Endothelial cell of umbilical vein (primary cell): ENCODE measurements around the gene LAMC1. TPM values are rescaled to one million over a fixed set of nuclear protein-coding genes. Genes with fewer than 3 reads are reported as not detected.

ENCODE experiments used
- BruUV-seq: library from RNA; stranded (reverse); fragments of 400-500 nt; replicated peaks from 2 replicates; lab custom pipeline; 2021; lab: Mats Ljungman, UMichigan
- CTCF ChIA-PET: fragments of 300-600, 350-600 bp; sonication (Branson Sonifier 250); formaldehyde crosslinking; loops from one replicate; lab custom pipeline; 2021; ENCODE audit warnings: antibody characterized with exemption, inconsistent platforms; lab: Charles Lee
- POLR2A ChIA-PET: fragments of 300-600, 350-600 bp; sonication (Branson Sonifier 250); formaldehyde crosslinking; loops from one replicate; lab custom pipeline; 2021; ENCODE audit warnings: antibody characterized with exemption, inconsistent platforms; lab: Charles Lee
- DNase-seq: peaks from one replicate; pipeline ENCODE4 v3.0.0-alpha.2; 2011; ENCODE audit warnings: low read depth, low spot score
- FAIRE-seq: peaks from 2 replicates; lab custom pipeline; 2011; peaks lifted over from hg19 to GRCh38; lab: Jason Lieb, UNC
- H2AFZ ChIP-seq: 2 replicates; pipeline ENCODE4 v1.6.0; 2012; ENCODE audit warnings: low read depth, low read length, control low read depth, inconsistent platforms
- H3K27ac ChIP-seq: 2 replicates; pipeline ENCODE4 v1.5.1; 2011; ENCODE audit warnings: low read depth, mild to moderate bottlenecking, control low read depth, low read length, moderate library complexity; ENCODE audit not compliant: insufficient read depth
- H3K27me3 ChIP-seq, 2 experiments: 2 replicates each; pipeline versions ENCODE4 v1.6.0 to v1.6.1; 2011; ENCODE audit warnings: low read length in 2 of 2, mixed read lengths in 1 of 2; ENCODE audit not compliant: control insufficient read depth in 2 of 2, insufficient read depth in 2 of 2
- H3K36me3 ChIP-seq, 2 experiments: 2 replicates in 1 of 2; 3 replicates in 1 of 2; pipeline ENCODE4 v1.5.1; 2011; ENCODE audit warnings: low read length in 2 of 2, mild to moderate bottlenecking in 1 of 2, moderate library complexity in 1 of 2; ENCODE audit not compliant: control insufficient read depth in 2 of 2, insufficient read depth in 2 of 2; ENCODE audit errors: extremely low read depth in 1 of 2
- H3K4me1 ChIP-seq: 3 replicates; pipeline ENCODE4 v1.5.1; 2011; ENCODE audit warnings: mild to moderate bottlenecking, low read length; ENCODE audit not compliant: control insufficient read depth, insufficient read depth; ENCODE audit errors: extremely low read depth
- H3K4me2 ChIP-seq: 2 replicates; pipeline ENCODE4 v1.6.1; 2011; ENCODE audit warnings: low read length, control low read depth, mixed read lengths; ENCODE audit not compliant: insufficient read depth
- H3K4me3 ChIP-seq, 3 experiments: fragments of 200-600 bp in 1 of 3; sonication (generic), shearing (Covaris generic) in 1 of 3; replicated peaks in 1 of 3; 2 replicates each; pipeline ENCODE4 v1.5.1; 2011 to 2016; ENCODE audit warnings: control low read depth in 3 of 3, low read length in 3 of 3, mild to moderate bottlenecking in 2 of 3, inconsistent platforms in 1 of 3, low read depth in 1 of 3, moderate library complexity in 1 of 3; ENCODE audit not compliant: insufficient read depth in 1 of 3
- H3K79me2 ChIP-seq: 2 replicates; pipeline ENCODE4 v1.6.0; 2012; ENCODE audit warnings: low read length, inconsistent platforms; ENCODE audit not compliant: control insufficient read depth, insufficient read depth
- H3K9ac ChIP-seq: replicated peaks from 2 replicates; pipeline ENCODE3; 2011; ENCODE audit warnings: low read length, control low read depth; ENCODE audit not compliant: insufficient read depth; ENCODE audit errors: extremely low read depth
- H3K9me1 ChIP-seq: replicated peaks from 3 replicates; pipeline ENCODE4 v1.6.0; 2011; ENCODE audit warnings: mild to moderate bottlenecking, low read length; ENCODE audit not compliant: control insufficient read depth, insufficient read depth; ENCODE audit errors: extremely low read depth
- H3K9me3 ChIP-seq: replicated peaks from 2 replicates; pipeline ENCODE4 v1.5.1; 2012; ENCODE audit warnings: low read length, inconsistent platforms; ENCODE audit not compliant: control insufficient read depth, insufficient read depth
- H4K20me1 ChIP-seq: replicated peaks from 2 replicates; pipeline ENCODE3; 2011; ENCODE audit warnings: mild to moderate bottlenecking, low read length; ENCODE audit not compliant: control insufficient read depth, insufficient read depth; ENCODE audit errors: extremely low read depth
- CTCF ChIP-seq, 2 donors: IDR thresholded peaks; 1 replicate in 1 of 2; 2 replicates in 1 of 2; pipeline ENCODE4 v1.5.1; 2011; ENCODE audit warnings: low read length in 2 of 2, mild to moderate bottlenecking in 2 of 2, moderate library complexity in 2 of 2, control low read depth in 1 of 2, inconsistent platforms in 1 of 2, low read depth in 1 of 2; ENCODE audit not compliant: insufficient read depth in 1 of 2; ENCODE audit errors: extremely low read depth in 1 of 2
- EZH2 ChIP-seq: IDR thresholded peaks from 2 replicates; pipeline ENCODE4 v1.6.1; 2012; ENCODE audit warnings: borderline replicate concordance, low read depth, mild to moderate bottlenecking, moderate library complexity, low read length, inconsistent platforms; ENCODE audit not compliant: severe bottlenecking
- FOS ChIP-seq: IDR thresholded peaks from 2 replicates; pipeline ENCODE4 v1.6.1; 2011; ENCODE audit warnings: mild to moderate bottlenecking, low read length, moderate library complexity, borderline replicate concordance; ENCODE audit not compliant: insufficient read depth
- GATA2 ChIP-seq: IDR thresholded peaks from 2 replicates; pipeline ENCODE4 v1.7.0; 2011; ENCODE audit warnings: low read depth, mild to moderate bottlenecking, moderate library complexity, mixed read lengths, low read length; ENCODE audit not compliant: insufficient read length, insufficient read depth
- JUN ChIP-seq: IDR thresholded peaks from 2 replicates; pipeline ENCODE4 v1.6.1; 2011; ENCODE audit warnings: borderline replicate concordance, low read depth; ENCODE audit not compliant: insufficient read length, insufficient read depth
- MAX ChIP-seq: IDR thresholded peaks from 2 replicates; pipeline ENCODE4 v1.6.1; 2011; ENCODE audit not compliant: insufficient read depth, insufficient read length
- MYC ChIP-seq: IDR thresholded peaks from one replicate; pipeline ENCODE4 v1.6.1; 2011; ENCODE audit warnings: mild to moderate bottlenecking, low read depth, low read length
- POLR2A ChIP-seq: IDR thresholded peaks from 2 replicates; pipeline ENCODE4 v1.6.1; 2012; ENCODE audit warnings: low read depth, mild to moderate bottlenecking, control low read depth, low read length
- POLR2AphosphoS5 ChIP-seq: IDR thresholded peaks from 2 replicates; pipeline ENCODE4 v1.6.1; 2012; ENCODE audit warnings: low read depth, mild to moderate bottlenecking, control low read depth, low read length, moderate library complexity; ENCODE audit not compliant: insufficient read depth
- dilution Hi-C: fragments of 300-500 bp; cut with MboI; formaldehyde crosslinking; loops from one replicate; pipeline ENCODE4 v1.15.0; 2019; ENCODE audit warnings: low sequenced_read_pairs; ENCODE audit not compliant: extremely low pct_ligation_motif_present
- intact Hi-C: fragments of 100-400 bp; cut with micrococcal nuclease; formaldehyde crosslinking; loops from one replicate; pipeline ENCODE4 v1.10.0; 2022
- polyA plus RNA-seq, 4 experiments: library from polyadenylated mRNA; depleted of rRNA in 3 of 4; stranded (reverse) in 3 of 4; unstranded in 1 of 4; fragments of >200 nt; gene quantifications; 2 replicates each; pipeline versions ENCODE4 v1.2.1 to v1.2.3, GENCODE V29; 2011 to 2012; ENCODE audit warnings: missing spikeins in 1 of 4
- total RNA-seq: library from RNA; stranded (reverse); gene quantifications from 2 replicates; pipeline ENCODE4 v1.2.3, GENCODE V29; 2021

LAMC1 gene
- total and polyA plus RNA-seq, 2 donors (not counting 3 experiments of a cell fraction or from before 2014, with no cell fraction given), result 92.5 to 216 TPM

DNA sequence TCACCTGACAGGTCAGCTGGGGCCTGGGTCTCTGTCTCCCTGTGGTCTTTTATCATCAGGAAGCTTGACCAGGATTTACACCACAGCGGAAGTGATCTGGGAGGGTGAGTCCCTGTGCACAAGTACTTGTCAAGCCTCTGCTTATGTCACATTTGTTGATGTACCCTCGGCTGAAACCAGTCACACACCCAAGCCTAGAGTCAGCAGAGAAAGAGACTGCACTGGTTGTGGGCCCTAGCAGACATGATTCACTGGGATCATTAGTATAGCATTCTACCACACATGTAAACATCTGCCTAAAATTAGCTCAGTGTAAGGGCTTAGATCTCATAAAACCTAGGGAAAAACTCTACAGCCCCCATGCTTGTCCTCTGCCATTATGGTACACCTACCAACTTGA, 83.5 kb downstream of the LAMC1 start:
- DNase-seq (no peak), FAIRE-seq (no peak)
- Histone ChIP-seq H3K79me2 (peaks cover 58% of the 10 kb centered on the region), H3K27me3 (no peaks in the 10 kb centered on the region), H3K9me3 (no peaks in the 10 kb centered on the region), H3K36me3 (peaks cover 5 to 6% of the 10 kb centered on the region in 2 experiments), H3K4me3 (no peak overlapping the region), H3K4me1 (no peaks in the 10 kb centered on the region), H4K20me1 (no peaks in the 10 kb centered on the region), H3K9me1 (no peaks in the 10 kb centered on the region), H3K27ac (no peak overlapping the region), H2AFZ (no peak overlapping the region), H3K4me2 (no peak overlapping the region), H3K9ac (no peak overlapping the region)
- ChIA-PET POLR2A (no interaction called here), CTCF (interaction anchor here (1.5 to 2.3 kb wide), 2 partner anchors 80 to 144 kb away, joined by 4 to 12 read pairs; no protein-coding TSS in a partner anchor)
- TF ChIP-seq FOS (no peak), CTCF (IDR thresholded peaks at IDR 0.05; ENCODE audit: extremely low read depth in 1 of 2, insufficient read depth in 1 of 2, low read depth in 1 of 2, low read length in 2 of 2) (no peak), MYC (no peak), EZH2 (no peak), JUN (no peak), GATA2 (no peak), POLR2AphosphoS5 (no peak), MAX (no peak), POLR2A (no peak)
- intact Hi-C loops, result loop anchor here (5.0 kb wide), 1 partner anchor 69 kb away; no protein-coding TSS in a partner anchor
- BruUV-seq, result no TSS peak
- dilution Hi-C loops, result no loop called here
